Neural crest cell (in vitro differentiated cells): ENCODE results near the gene CYB561D2. TPM values are rescaled to one million over a fixed set of nuclear protein-coding genes. Genes with fewer than 3 reads are reported as not detected.
A peak's percentile ranks its signal among the peaks of the same experiment; 100 is the strongest.

ENCODE experiments used
- DNase-seq: peaks from one replicate; pipeline ENCODE4 v3.0.0; 2021; ENCODE audit warnings: low read depth, mixed read lengths, low spot score
- H3K27ac Mint-ChIP-seq: one replicate; pipeline ENCODE4 v1.8.0; 2021; ENCODE audit warnings: mild to moderate bottlenecking, mixed read lengths; ENCODE audit not compliant: unreplicated experiment
- H3K27me3 Mint-ChIP-seq: 2 replicates; pipeline ENCODE4 v1.8.0; 2021; ENCODE audit warnings: low read depth, mild to moderate bottlenecking, mixed read lengths
- H3K36me3 Mint-ChIP-seq: 2 replicates; pipeline ENCODE4 v1.8.0; 2021; ENCODE audit warnings: low read depth, mild to moderate bottlenecking, mixed read lengths
- H3K4me1 Mint-ChIP-seq: 2 replicates; pipeline ENCODE4 v1.8.0; 2021; ENCODE audit warnings: mixed read lengths
- H3K4me3 Mint-ChIP-seq: one replicate; pipeline ENCODE4 v1.8.0; 2021; ENCODE audit warnings: mild to moderate bottlenecking, mixed read lengths
- H3K9me3 Mint-ChIP-seq: 2 replicates; pipeline ENCODE4 v1.8.0; 2021; ENCODE audit warnings: mixed read lengths
- CTCF ChIP-seq: fragments of 200-600 bp; sonication (generic); conservative IDR thresholded peaks from 2 replicates; pipeline ENCODE4 v1.5.0; 2021; ENCODE audit warnings: antibody characterized with exemption, mild to moderate bottlenecking
- total RNA-seq: library from RNA; stranded (reverse); gene quantifications from 2 replicates; pipeline ENCODE4 v1.2.1, GENCODE V29; 2021

Gene CYB561D2
- total RNA-seq, 1 donor from 2014 or later, result 11.7 TPM

- H3K4me3 Mint-ChIP-seq, result no peak overlapping the region
- H3K9me3 Mint-ChIP-seq, result no peaks in the 10 kb centered on the region
- H3K4me1 Mint-ChIP-seq, result no peaks in the 10 kb centered on the region
- DNase-seq, result no peak
- TF ChIP-seq CTCF, result no peak
- H3K27me3 Mint-ChIP-seq, result no peaks in the 10 kb centered on the region
- H3K27ac Mint-ChIP-seq, result no peak overlapping the region
- H3K36me3 Mint-ChIP-seq, result no peaks in the 10 kb centered on the region
Measured at GRCh38 chr3:50393061-50393460, 42.4 kb downstream of the CYB561D2 start.

- no peak overlapping the region for H3K27ac Mint-ChIP-seq
- no peaks in the 10 kb centered on the region for H3K9me3 Mint-ChIP-seq
- no peaks in the 10 kb centered on the region for H3K4me1 Mint-ChIP-seq
- no peaks in the 10 kb centered on the region for H3K27me3 Mint-ChIP-seq
- H3K36me3 Mint-ChIP-seq, result no peaks in the 10 kb centered on the region
- no peak for DNase-seq
- TF ChIP-seq CTCF, result no peak
- H3K4me3 Mint-ChIP-seq, result no peak overlapping the region
Measured at GRCh38 chr3:50395070-50395860, 44.6 kb downstream of the CYB561D2 start.

- DNase-seq, result no peak
- H3K9me3 Mint-ChIP-seq, result no peaks in the 10 kb centered on the region
- no peak overlapping the region for H3K4me3 Mint-ChIP-seq
- no peaks in the 10 kb centered on the region for H3K27me3 Mint-ChIP-seq
- TF ChIP-seq CTCF, result no peak
- H3K4me1 Mint-ChIP-seq, result no peaks in the 10 kb centered on the region
- peak overlapping the region; percentile 50 for H3K27ac Mint-ChIP-seq
- no peaks in the 10 kb centered on the region for H3K36me3 Mint-ChIP-seq
Measured at GRCh38 chr3:50396502-50396901, 45.8 kb downstream of the CYB561D2 start.

GRCh38 chr3:50401978-50402595 lies 51.4 kb downstream of the CYB561D2 start:
- no peak for TF ChIP-seq CTCF
- H3K27ac Mint-ChIP-seq, result no peak overlapping the region
- no peak for DNase-seq
- no peaks in the 10 kb centered on the region for H3K9me3 Mint-ChIP-seq
- no peaks in the 10 kb centered on the region for H3K27me3 Mint-ChIP-seq
- H3K36me3 Mint-ChIP-seq, result no peaks in the 10 kb centered on the region
- H3K4me1 Mint-ChIP-seq, result peaks cover 5% of the 10 kb centered on the region
- no peak overlapping the region for H3K4me3 Mint-ChIP-seq

Other genes with a start within 250 kb of the CYB561D2 start
- gene SEMA3F, start 195.5 kb upstream of the CYB561D2 start, total RNA-seq, result 4.2 and 5.8 TPM in 2 replicates
- not detected in 2 replicates for gene GNAT1, start 159.3 kb upstream of the CYB561D2 start, total RNA-seq
- 1.8 and 2.7 TPM in 2 replicates for gene SLC38A3, start 145.6 kb upstream of the CYB561D2 start, total RNA-seq
- gene GNAI2, start 114.7 kb upstream of the CYB561D2 start, total RNA-seq, result 176 and 190 TPM in 2 replicates
- gene SEMA3B, start 81.7 kb upstream of the CYB561D2 start, total RNA-seq, result 2.3 and 2.9 TPM in 2 replicates
- not detected in 2 replicates for gene LSMEM2, start 71.8 kb upstream of the CYB561D2 start, total RNA-seq
- gene IFRD2, start 58.4 kb upstream of the CYB561D2 start, total RNA-seq, result 69.2 and 77.1 TPM in 2 replicates
- 2.9 and 4.4 TPM in 2 replicates for gene HYAL3, start 51.5 kb upstream of the CYB561D2 start, total RNA-seq
- gene NAA80, start 51.5 kb upstream of the CYB561D2 start, total RNA-seq, result 9.7 and 10.7 TPM in 2 replicates
- gene HYAL1, start 47.3 kb upstream of the CYB561D2 start, total RNA-seq, result 2.0 and 2.5 TPM in 2 replicates
- gene HYAL2, start 28.1 kb upstream of the CYB561D2 start, total RNA-seq, result 73.0 and 78.0 TPM in 2 replicates
- gene TUSC2, start 22.6 kb upstream of the CYB561D2 start, total RNA-seq, result 35.0 and 35.5 TPM in 2 replicates
- 15.1 and 16.8 TPM in 2 replicates for gene RASSF1, start 10.0 kb upstream of the CYB561D2 start, total RNA-seq
- 2.3 and 2.5 TPM in 2 replicates for gene ZMYND10, start 5.1 kb upstream of the CYB561D2 start, total RNA-seq
- gene NPRL2, start 87 bp upstream of the CYB561D2 start, total RNA-seq, result 29.7 and 30.6 TPM in 2 replicates
- 37.8 and 39.2 TPM in 2 replicates for gene TMEM115, start 8.7 kb downstream of the CYB561D2 start, total RNA-seq
- 8.7 and 9.3 TPM in 2 replicates for gene CACNA2D2, start 152.8 kb downstream of the CYB561D2 start, total RNA-seq
- gene C3orf18, start 216.9 kb downstream of the CYB561D2 start, total RNA-seq, result 12.7 and 13.1 TPM in 2 replicates
- 22.8 and 22.9 TPM in 2 replicates for gene HEMK1, start 218.7 kb downstream of the CYB561D2 start, total RNA-seq